Activated CD8-positive, alpha-beta memory T cell treated with anti-CD3 and anti-CD28 coated beads, Interleukin-2, amount 50 U/mL, for 1 hour (primary cell): ENCODE data around the gene TBC1D3B.
"Not testable (repeated sequence)": the region's sequence is repeated elsewhere in the genome, so short reads cannot be mapped to it uniquely, and the experiment has no call there.

Experiments used
- DNase-seq: peaks from one replicate; pipeline ENCODE4 v3.0.0-alpha.2; 2020; ENCODE audit errors: extremely low read depth

The TBC1D3B gene

GRCh38 chr17:36176536-36176935 lies at the start of gene TBC1D3B:
Gene TBC1D3B (minus strand): TSS chr17:36176636. CDS start chr17:36175050, 1,586 bp downstream.
- DNase-seq: not testable (repeated sequence)

- not testable (repeated sequence) for DNase-seq
These were observed 46.5 kb upstream of the TBC1D3B start for GRCh38 chr17:36222967-36223366.

DNA sequence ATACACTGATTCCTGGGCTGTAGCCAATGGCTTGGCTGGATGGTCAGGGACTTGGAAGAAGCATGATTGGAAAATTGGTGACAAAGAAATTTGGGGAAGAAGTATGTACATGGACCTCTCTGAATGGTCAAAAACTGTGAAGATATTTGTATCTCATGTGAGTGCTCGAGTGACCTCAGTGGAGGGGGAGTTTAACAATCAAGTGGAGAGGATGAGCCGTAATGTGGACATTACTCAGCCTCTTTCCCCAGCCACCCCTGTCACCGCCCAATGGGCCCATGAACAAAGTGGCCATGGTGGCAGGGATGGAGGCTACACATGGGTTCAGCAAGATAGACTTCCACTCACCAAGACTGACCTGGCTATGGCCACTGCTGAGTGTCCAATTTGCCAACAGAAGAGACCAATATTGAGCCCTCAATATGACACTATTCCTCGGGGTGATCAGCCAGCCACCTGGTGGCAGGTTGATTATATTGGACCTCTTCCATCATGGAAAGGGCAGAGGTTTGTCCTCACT lies 45.2 kb upstream of the TBC1D3B start:
- not testable (repeated sequence) for DNase-seq

GRCh38 chr17:36220737-36221580 lies 44.5 kb upstream of the TBC1D3B start:
- DNase-seq: not testable (repeated sequence)

DNA sequence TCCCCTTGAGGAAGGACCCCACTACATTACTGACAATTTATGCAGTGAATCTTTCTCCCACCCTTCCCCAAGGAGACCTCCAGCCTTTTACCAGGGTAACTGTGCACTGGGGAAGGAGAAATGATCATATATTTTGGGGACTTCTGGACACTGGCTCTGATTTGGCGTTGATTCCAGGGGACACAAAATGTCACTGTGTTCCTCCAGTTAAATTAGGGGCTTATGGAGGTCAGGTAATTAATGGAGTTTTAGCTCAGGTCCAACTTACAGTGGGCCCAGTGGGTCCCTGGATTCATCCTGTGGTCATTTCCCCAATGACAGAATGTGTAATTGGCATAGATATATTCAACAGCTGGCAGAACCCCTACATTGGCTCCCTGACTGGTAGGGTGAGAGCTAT lies 43.1 kb upstream of the TBC1D3B start:
- DNase-seq: not testable (repeated sequence)

GRCh38 chr17:36215406-36216308 lies 39.2 kb upstream of the TBC1D3B start:
- DNase-seq: not testable (repeated sequence)

DNA sequence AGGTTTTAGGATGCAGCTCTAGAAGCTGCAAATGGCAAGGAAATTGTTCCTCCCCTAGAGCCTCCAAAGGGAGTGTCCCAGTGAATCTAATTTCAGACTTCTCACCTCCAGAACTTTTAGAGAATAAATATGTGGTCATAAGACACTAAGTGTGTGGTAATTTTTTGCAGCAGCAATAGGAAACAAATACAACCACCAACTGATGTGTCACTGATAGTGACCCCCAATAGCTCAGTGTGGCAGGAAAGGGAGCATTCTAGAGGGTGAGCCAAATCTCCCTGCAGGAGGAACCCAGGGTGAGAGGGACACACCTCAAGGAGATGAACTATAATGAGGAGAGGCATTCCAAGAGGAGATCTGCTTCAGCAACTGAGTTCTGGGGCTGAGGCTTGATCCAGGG lies 38.5 kb upstream of the TBC1D3B start:
- DNase-seq: no peak

- DNase-seq: no peak
These were observed 37.3 kb upstream of the TBC1D3B start for GRCh38 chr17:36213695-36214094.

DNA sequence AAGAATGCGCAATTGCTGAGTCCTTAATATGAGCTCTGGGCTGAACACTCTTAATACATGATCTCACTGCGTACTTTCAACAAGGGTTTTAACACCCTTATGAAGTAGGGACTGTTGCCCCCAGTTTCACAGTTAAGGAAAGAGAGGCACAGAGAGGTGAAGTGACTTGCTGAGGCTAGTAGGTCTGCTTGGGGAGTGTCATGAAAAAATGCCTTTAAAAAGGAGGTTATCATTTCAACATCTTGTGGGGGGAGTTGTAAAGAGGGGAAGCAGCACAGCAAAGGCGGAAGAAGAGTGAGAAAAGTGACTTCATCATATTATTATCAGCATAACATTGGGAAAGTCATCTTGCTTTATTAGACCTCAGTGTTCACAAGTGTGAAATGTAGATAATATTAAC lies 36.5 kb upstream of the TBC1D3B start:
- DNase-seq: no peak

DNA sequence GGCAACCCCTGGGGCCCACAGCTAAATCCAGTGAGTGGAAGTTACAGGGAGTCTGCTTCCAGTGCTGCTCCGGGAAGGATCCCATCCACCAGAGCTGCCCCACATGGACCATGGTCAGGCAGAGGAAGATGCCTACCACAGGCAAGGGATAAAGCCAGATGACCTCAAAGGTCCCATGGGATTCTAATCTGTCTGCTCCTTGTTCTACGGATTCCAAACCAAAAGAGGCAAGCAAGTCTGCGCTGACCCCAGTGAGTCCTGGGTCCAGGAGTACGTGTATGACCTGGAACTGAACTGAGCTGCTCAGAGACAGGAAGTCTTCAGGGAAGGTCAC lies 35.8 kb upstream of the TBC1D3B start:
- no peak for DNase-seq

GRCh38 chr17:36211484-36212271 lies 35.2 kb upstream of the TBC1D3B start:
- not testable (repeated sequence) for DNase-seq

- DNase-seq: not testable (repeated sequence)
These were observed 34.2 kb upstream of the TBC1D3B start, which contains the start of gene CCL4L2 for GRCh38 chr17:36210439-36211211. Gene CCL4L2 (plus strand): TSS chr17:36211063.

DNA sequence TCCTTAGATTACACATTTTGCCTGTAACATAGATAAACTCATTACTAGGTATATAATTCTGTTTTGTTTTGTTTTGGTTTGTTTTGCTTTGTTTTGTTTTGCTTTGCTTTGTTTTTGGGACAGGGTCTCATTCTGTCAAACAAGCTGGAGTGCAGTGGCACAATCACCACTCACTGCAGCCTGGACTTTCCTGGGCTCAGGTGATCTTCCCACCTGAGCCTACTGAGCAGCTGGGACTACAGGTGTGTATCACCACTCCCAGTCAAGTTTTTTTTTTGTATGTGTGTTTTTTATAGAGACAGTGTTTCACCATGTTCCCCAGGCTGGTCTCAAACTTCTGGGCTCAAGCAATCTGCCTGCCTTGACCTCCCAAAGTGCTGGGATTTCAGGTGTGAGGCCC lies 33.1 kb upstream of the TBC1D3B start:
- no peak for DNase-seq

DNA sequence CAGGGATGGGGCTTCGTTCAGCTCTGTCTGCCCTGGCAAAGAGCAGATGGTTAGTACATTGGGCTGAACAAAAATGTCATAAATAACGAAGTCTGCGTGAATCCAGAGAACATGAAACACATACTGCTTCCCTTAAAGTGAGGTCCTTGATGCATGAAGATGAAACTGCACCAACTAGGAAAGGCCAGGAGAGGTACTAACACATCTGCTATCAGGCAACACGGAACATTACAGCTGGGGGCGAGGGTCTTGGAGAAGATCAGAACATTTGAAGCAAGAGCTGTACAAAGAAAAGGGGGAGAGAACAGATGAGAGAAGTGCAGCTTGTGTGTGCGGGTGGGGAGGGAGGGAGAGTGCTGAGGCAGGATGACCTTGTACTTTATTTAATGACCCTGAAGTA lies 30.9 kb upstream of the TBC1D3B start:
- DNase-seq: not testable (repeated sequence)

GRCh38 chr17:36206486-36206821 lies 30.0 kb upstream of the TBC1D3B start:
- not testable (repeated sequence) for DNase-seq

- no peak for DNase-seq
These were observed 29.4 kb upstream of the TBC1D3B start for GRCh38 chr17:36205637-36206485.

DNA sequence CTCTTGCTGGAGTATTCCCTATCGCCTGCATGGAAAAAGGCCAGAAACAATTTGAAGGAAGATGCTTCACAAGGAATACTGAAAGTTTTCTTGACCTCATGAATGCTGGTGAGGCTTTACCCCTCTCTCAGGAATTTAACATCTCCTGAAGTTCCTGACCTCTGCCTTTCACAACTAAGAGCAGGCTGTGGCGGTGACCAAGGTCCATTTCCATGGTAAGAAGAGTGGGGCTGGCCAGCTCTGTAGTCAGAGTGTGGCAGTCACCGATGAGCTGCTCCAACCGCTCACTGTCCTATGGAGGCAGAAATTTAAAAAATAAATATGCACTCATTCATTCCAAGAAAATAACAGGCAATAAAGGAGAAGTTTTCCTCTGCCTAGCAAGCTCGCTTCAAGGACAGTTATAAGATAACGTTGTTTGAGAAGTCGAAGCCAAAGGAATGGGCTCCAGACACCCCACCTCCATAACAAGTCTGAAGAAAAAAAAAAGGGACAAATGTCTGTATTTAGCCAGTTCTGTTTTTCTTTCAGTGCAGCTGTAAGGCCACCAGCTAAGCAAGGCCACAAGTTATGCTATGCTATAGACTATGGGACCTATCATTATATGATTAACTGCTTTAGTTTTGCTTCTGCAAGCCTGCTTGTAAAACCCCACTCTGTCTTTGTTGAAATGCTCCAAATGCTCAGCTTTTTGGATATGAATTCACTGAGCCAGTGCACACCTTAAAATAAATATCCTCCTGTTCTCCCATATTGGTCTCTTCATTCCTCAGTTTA lies 28.5 kb upstream of the TBC1D3B start:
- no peak for DNase-seq

GRCh38 chr17:36203335-36203734 lies 26.9 kb upstream of the TBC1D3B start:
- no peak for DNase-seq

- not testable (repeated sequence) for DNase-seq
These were observed 25.1 kb upstream of the TBC1D3B start for GRCh38 chr17:36201506-36201905.
